ENCODE results near the gene SLC25A22.

Gene SLC25A22

DNA sequence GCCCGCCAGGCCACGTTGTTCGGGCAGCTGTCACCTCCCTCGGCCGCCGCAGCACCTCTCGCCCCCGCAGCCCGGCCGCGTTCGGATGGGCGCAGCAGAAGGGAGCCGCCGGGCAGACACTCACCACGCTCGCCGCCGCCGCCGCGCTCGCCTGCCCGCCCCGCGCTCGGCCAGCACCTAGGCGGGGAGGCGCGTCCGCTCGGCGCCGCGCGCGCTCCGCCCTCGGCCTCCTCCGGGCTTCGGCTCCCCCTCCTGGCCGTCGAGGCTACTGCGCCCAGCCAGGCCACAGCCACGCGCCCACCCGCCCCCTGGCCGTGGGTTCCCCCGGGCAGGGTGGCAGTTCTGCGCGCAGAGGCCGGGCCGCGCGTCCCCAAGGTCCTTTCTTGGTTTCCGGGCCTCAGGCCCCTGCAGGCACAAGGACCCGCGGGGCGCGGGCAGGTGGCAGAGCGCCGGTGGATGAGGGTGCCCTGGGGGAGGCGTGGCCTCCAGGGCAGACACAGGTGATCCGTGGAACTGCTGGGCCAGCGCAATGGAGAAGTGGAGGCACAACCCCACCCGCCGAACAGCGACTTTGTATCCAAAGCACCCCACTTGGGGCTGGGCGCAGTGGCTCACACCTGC is at the start of gene SLC25A22:
SLC25A22 (minus strand) TSS at position 189 of the 621 bp plus-strand sequence. CDS start 3,275 bp downstream, outside the sequence.
- DNase-seq = peak; percentile 66

DNA sequence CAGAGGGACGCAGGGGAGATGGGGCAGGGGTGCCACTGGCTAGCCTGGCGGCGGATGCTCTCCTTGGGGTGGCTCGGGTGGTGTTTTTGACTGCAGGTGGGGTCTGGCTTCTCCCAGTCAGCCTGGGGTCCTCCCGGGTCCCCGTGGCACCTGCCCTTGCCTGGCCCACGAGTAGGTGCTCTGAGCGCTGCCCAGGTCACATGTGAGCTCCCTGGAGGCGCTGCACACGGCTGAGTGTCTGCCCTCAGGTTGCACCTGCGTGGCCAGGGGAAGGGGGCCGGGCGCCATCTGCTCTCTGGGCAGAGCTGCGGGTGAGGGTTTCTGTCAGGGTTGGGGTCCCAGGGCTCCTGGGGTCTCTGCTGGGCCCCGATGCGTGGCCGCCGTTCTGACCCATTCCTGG is 49.8 kb upstream of the SLC25A22 start:
- DNase-seq = no peak

DNA sequence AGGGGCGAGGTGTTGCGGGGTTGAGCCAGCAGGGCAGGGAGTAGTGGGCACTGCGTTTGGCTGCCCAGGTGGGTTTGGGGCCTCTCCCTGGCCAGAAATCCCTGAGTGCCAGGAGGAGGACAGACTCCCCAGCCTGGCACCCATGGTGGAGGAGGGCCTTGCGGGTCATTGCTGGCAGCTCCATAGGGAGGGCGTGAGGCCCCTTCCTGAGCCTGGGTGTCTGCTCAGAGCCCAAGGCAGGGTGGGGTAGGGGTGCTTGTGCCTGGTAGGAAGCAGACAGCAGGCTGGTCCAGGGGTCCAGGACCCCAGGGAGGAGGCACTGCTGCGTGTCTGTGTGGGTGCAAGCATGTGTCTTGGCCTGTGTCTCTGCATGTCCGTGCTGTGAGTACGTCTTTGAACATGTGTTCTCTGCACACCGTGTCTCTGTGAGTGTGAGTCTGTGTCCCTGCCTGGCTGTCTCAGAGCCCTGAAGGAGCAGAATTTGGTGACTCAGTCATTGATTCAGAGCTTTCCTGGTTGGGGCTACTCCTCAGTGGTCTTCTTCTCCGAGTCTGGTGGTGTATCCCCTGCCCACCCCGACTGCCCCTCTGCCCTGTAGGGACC is 48.5 kb upstream of the SLC25A22 start:
- DNase-seq = no peak

DNA sequence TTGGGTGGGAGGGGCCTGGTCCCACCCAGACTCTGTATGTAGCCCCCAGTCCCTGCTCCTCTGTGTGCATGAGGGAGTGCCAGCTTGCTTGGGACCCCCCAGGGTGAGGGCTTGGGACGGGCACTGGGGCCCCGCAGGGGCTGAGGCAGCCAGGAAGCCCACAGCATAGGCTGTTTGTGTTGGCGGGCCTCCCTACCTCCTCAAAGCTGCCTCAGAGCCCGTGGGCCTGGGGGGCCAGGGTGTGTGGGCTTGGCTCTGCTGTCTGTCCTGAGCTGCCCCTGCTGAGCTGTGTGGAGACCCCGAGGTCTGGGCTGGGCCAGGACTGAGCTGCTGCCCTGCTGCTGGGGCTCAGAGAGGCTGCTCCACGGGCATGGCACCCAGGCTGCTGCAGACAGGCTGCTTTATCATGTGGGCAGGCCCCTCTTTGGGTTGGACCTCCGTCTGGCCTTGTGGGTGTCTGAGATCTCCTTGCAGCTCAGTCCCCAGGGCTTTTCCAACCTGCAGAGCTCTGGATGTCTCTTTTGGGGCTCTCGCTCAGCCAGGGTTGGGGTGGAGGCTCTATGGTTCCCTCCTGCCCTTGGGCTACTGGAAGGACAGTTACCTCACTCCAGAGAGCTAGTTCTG is 47.9 kb upstream of the SLC25A22 start:
- no peak for DNase-seq

DNA sequence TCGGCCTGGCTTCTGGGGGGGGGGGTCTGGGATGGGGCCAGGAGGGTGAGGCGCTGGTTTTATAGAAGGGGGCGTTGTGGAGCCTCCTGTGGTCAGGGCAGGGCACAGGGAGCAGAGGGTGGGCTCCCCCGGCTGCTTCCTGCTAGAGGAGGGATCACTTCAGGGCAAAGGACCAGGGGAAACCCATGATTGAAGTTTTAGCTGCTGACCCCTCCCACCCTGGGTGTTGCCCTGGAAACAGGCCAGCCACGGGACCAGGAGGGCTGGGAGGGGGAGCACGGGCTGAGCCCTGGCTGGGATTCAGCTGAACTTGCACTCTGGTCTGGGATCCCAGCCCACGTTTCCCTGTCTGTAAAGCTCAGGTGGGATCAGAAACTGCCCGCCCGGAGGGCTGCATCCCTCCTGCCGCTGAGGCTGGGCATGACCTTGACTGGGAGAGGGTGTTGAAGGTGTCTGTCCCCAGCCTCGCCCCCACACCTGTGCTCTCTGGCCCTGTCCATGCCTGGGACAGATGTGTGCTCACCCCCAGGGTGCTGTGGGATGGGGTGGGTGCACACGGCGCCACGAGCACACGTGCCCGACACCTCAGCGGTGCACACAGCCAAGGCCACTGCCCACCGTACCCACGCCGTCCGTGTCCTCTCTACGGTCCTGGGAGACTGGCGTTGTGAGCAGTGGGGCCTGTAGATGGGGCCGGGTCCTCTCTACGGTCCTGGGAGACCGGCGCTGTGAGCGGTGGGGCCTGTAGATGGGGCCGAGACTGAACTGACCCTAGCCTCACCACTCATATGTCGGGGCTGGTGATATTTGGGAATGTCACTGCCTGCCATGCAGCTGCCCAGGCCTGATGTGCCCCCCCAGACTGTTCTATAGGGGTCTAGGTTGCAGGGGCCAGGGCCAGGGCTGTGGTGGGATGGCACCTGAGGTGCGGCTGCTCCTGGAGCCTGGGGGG is 46.9 kb upstream of the SLC25A22 start:
- DNase-seq = no peak

DNA sequence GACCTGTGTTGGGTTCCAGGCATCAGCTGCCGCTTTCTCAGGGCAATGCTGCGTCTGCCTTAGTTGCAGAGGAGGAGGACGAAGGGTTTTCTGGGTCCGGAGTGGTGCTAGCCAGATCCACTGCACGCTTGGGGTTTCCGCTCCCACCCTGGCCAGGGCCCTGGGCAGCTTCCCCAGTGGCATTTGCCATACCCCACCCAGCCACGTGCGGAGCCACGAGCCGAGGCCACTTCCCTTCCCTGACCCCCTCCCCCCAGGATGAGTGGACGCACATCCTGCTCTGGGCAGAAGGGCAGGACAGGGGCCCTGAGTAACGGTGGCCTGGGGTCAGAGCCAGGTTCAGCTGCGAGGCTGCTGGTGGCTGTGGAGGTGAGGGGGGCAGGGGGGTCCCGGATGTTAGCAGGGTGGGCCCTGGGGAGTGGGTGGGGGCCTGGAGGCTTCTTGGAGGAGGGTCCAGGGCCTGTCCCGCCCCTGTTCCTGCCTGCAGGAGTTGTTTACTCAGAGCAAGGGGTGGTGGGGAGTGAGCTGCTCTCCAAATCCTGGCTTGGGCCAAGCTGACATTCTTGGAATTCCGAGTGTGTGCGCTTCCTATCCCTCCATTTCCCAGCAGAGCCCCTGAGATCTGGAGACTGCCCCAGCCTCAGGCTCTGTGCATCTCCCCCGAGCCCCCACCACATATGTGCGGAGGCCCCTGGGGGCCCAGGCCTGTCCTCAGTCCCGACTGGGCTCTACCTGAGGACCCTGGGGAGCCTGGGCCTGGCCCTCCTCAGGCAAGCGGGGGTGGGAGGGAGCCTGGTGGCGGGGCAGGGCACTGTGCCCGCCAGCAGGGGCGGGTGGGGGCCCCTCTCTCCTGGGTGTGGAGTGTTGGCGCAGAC is 46.0 kb upstream of the SLC25A22 start:
- no peak for DNase-seq

DNA sequence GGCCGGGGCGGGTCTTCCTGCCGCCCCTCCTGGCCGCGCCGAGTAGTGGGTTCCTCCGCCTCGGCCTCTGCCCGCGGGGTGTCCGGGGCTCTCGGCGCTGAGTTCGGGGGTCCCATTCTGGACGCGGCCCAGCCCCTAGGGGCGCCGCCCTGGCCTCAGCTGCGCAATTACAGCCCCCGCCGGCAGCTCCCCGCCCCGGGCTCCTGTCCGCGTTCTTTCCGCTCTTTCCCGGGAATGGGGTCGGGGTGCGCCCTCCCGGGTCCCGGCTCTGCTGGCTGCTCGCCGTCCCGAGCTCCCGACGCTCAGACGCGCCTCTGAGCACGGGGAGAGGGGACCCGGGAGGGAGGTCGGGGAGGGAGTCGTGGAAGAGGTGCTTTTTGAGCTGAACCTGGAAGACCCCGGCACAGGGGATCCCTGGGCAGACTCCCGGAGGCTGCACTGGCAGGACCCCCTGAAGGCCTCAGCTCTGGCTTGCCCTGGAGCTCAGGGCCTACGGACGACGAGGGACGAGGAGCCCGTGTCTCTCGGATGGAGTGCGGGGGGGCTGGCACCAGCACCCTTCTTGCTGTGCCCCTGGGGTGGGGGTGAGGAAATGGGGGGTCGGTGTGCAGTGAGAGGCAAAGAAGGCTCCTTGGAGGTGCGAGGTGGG is 45.1 kb upstream of the SLC25A22 start:
- DNase-seq = no peak

DNA sequence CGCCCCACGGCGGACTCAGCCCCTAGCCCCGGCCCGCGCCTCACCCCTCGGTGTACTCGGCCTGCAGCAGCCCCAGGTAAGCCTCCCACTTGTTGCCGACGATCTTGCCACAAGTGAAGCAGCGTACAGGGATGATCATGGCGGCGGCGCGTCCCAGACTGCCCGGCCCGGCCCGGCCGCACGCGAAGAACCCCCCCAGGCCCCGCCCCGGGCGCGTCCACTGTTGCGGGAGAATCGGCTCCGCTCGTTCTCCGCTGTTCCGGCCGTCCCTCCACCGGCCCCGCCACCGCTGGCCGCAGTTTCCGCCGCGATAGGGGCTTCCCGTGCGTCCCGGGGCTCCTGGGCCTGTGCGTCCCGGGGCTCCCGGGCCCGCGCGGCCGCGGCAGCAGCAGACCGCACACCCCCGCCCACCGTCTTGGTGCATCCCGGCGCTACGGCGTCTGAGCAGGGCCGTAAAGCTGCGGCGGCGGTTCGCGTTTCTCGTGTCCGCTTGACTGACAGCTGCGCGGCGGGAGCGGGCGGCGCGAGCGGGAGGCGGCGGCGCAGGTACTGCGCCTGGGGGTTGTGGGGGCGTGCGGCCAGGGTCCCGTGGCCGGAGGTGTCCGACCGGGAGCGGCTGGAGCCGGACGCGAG is 44.4 kb upstream of the SLC25A22 start, which contains the start of the genes POLR2L and TSPAN4:
POLR2L (minus strand) TSS at position 160 of the 633 bp plus-strand sequence; CDS start at position 139, 21 bp downstream.
TSPAN4 (plus strand) TSS at position 483 of the 633 bp plus-strand sequence. CDS start 7,453 bp downstream, outside the sequence.
- DNase-seq = peak; percentile 82

DNA sequence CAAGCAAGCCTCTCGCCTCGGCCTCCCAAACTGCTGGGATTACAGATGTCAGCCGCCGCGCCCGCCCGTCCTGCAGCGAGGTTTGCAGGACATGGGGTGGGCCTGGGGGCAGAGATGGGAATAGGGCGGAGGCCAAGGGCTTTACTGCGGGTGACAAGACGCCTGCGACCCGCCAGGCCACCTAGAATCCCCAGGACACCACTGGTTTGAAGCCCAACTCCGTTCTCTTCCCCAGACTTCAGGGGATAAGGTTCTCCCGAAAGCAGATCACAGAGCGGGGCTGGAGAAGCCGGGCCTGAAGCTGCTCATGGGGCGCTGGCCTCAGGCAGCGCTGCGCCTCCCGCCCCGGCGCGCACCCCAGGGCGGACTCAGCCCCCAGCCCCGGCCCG is 43.9 kb upstream of the SLC25A22 start:
- DNase-seq = no peak

DNA sequence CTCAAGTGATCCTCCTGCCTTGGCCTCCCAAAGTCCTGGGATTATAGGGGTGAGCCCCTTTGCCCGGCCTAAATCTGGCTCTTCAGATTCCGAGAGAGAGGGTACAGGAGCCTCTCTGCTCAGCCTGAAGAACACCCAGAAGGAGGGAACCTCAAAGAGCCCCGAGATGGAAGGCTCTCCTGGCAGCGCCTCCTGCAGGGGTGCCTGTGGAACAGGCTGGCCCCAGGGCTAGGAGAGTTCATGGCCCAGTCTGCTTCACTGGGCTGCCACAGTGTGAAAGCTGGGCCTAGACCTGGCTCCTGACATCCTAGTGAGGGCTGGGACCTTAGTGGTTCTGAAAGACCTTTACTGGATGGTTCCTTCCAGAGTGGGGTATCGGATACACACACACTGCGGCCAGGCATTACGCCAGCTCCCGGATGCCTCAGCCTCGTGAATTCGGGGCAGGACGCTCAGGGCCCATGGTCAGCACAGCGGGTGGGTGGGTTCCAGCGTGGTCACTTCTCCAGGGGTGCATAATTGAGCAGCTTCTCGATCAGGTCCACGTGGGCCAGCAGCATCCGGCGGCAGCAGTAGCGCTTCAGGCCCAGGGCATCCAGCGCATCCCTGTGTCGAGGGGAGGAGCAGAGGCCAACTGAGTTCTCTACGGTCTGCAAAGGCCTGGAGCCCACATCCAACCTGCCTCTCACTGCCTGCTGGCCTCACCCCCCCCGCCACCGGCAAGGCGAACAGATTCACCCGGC is 42.0 kb upstream of the SLC25A22 start:
- DNase-seq = no peak

DNA sequence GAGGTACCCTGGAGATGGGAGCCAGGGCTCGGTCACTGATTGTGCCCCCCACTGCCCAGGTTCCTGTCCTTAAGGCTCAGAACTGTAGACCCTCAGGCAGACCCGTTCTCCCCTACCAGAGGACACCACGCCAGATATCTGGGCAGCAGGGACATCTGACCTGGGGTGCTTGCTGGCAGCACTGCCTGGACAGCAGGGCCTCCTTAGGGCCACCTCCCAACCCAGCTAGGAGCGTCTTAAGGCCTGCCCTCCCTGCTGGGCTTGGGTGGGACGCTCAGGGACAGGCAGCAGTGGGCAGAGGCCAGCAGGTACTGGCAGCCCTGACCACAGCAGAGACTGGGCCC is 41.2 kb upstream of the SLC25A22 start:
- DNase-seq = no peak

DNA sequence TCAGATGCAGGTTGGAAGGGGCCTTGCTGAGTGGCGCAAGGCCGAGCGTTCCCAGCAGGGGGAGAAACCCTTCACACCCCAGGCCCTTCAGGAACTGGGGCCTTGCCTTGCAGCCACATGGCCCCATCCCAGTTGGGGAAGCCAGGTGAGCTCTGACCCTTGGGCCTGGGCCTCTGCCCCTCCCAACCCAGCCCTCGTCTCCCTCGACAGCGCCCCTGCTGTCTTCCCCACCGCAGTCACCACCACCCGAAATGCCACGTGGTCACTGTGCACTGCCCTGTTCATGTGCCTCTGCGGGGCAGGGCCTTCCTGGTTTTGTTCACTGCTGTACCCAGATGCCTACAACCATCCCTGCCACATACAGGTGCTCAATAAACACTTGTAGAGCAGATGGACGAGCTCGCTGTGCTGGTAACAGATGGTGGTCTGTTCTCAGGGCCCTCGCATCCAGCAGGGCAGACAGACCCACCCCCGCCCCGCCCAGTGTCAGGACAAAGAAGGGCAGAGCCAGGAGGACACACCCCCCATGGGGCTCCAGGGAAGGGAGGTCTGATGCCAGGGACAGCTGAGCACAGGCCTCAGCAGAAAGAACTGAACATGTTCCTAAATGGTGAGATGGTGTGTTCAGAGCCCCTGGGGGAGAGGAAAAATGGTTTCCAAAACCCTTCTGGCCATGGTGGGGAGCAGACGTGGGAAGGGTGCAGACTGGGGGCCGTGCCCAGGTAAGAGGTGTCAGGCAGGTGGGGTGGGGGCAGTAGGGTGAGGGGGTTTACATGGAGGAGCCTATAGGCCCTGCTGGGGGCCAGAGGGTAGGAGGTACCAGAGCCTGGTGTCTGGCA is 40.6 kb upstream of the SLC25A22 start:
- DNase-seq = no peak

DNA sequence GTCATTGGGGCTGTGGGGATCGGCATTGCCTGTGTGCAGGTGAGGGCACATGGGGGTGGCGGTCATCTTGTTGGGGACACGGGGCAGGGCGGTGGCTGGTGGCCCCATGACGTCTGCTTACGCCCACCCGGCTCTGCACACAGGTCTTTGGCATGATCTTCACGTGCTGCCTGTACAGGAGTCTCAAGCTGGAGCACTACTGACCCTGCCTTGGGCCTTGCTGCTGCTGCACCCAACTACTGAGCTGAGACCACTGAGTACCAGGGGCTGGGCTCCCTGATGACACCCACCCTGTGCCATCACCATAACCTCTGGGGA is 39.9 kb upstream of the SLC25A22 start:
- DNase-seq = no peak

DNA sequence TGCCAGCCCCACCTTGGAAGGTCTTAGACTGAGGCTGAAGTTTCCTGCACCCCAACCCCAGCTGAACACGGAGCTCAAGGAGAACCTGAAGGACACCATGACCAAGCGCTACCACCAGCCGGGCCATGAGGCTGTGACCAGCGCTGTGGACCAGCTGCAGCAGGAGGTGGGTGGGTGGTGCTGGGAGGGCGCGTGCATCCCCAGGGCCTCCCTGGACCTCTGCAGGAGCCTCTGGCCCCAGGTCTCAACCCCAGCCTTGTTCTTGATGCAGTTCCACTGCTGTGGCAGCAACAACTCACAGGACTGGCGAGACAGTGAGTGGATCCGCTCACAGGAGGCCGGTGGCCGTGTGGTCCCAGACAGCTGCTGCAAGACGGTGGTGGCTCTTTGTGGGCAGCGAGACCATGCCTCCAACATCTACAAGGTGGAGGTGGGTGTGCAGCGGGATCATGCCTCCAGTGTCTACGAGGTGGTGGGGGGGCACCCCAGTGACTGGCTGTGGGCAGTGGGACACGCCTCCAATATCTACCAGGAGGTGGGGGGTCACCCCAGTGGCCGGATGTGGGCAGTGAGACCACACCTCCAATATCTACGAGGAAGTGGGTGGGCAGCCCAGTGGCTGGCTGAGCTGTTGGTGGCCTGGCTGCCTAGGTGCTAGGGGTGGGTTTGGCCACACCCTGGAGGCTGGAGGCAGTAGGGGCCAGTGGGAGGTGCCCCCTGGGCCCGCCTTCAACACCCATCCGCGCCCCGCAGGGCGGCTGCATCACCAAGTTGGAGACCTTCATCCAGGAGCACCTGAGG is 39.3 kb upstream of the SLC25A22 start:
- no peak for DNase-seq

DNA sequence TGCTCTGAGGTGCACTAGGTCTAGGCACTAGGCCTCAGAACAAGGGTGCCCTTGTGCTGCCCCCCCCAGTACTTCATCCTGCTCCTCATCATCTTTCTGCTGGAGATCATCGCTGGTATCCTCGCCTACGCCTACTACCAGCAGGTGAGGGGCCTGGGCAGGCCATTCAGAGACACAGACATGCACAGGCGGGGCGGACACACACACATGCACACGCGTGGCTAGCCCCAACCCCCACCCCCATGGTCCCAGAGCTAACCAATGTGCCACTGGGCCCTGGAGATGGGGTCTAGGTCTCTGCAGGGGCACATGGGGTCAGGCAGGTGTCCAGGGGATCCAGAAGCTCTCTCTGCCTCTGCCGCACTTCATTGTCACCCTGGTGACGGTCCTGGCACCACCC is 38.6 kb upstream of the SLC25A22 start:
- DNase-seq = no peak

DNA sequence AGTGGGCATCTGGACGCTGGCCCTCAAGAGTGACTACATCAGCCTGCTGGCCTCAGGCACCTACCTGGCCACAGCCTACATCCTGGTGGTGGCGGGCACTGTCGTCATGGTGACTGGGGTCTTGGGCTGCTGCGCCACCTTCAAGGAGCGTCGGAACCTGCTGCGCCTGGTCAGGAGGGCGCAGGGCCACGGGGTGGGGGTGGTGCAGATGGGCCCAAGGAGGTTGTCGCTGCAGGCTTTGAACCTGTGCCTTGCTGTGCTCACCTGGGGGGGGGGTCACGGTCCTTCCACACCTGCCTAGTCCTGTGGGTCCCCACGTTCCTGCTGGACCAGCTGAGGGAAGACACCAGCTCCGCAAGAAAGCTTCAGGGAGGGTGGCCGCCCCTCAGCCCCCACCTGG is 38.2 kb upstream of the SLC25A22 start:
- no peak for DNase-seq

DNA sequence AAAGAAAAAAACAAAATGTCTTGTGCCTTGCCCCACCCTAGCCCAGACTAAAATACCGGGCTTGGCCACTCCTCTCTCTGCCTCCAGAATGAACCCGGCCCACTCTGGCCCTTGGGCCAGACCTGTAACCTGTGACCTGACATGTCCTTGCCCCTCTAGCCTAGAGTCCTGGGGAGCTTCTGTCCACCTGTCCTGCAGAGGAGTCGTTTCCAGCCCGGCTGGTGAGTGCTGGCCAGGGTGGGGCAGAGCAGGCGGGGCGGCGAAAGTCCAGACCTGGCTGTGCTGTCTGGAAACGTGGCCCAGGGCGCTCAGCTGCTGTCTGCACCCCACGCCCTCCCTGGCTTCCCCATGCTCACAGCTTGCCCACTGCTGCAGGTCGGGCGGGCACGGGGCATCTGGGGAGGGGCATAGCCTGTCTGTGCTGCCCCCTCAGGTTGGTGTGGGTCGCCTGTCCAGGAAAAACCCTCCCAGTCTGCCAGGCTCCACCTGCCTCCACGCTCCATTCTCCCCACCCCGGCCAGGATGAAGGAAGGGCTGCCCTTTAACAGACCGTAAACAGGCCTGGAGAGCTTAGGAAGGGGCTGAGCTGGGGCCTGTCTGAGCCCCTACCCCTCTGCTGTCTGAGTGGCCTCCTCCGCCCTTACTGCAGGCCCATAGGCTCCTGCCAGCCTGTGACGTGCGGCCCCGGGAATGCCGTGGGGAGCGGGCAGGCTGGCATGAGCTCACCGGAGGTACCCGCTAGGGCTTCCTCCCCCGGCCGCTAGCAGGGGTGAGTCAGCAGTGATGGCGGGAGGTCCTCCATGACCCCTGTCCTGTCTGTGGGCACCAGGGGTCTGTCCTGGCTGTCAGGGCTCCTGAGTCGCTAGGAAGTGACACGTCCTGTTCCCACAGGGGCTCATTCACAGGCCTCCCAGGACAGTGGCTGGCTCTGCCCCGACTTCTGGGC is 36.6 kb upstream of the SLC25A22 start:
- DNase-seq = no peak
